DLD1 (cell line): ENCODE results near the gene SLC51A.
"Not testable (repeated sequence)": the region's sequence is repeated elsewhere in the genome, so short reads cannot be mapped to it uniquely, and the experiment has no call there.

Experiments used
- in situ Hi-C: cut with HindIII; loops from 2 replicates; pipeline ENCODE4 v1.10.0; 2017; ENCODE audit warnings: low sequenced_read_pairs

Gene SLC51A

GRCh38 chr3:196216089-196216564 lies at the start of gene SLC51A:
TSS of gene SLC51A (plus strand) at chr3:196216534. CDS start at chr3:196216713, 179 bp downstream.
- in situ Hi-C loops, result no loop called here

- in situ Hi-C loops, result no loop called here
Observed at GRCh38 chr3:196166741-196167140, 49.6 kb upstream of the SLC51A start.

- in situ Hi-C loops, result no loop called here
Observed at GRCh38 chr3:196168808-196169391, 47.4 kb upstream of the SLC51A start.

- in situ Hi-C loops, result loop anchor here (10.0 kb wide), 1 partner anchor 95 kb away; no protein-coding TSS in a partner anchor
Observed at GRCh38 chr3:196169836-196170240, 46.5 kb upstream of the SLC51A start.

GRCh38 chr3:196170296-196170695 lies 46.0 kb upstream of the SLC51A start:
- in situ Hi-C loops, result loop anchor here (10.0 kb wide), 1 partner anchor 95 kb away; no protein-coding TSS in a partner anchor

- in situ Hi-C loops, result loop anchor here (10.0 kb wide), 1 partner anchor 100 kb away; no protein-coding TSS in a partner anchor
Observed at GRCh38 chr3:196174652-196175051, 41.7 kb upstream of the SLC51A start.

- in situ Hi-C loops, result loop anchor here (10.0 kb wide), 1 partner anchor 100 kb away; no protein-coding TSS in a partner anchor
Observed at GRCh38 chr3:196175116-196175625, 41.2 kb upstream of the SLC51A start.

GRCh38 chr3:196175722-196176121 lies 40.6 kb upstream of the SLC51A start:
- in situ Hi-C loops, result loop anchor here (10.0 kb wide), 1 partner anchor 101 kb away; no protein-coding TSS in a partner anchor

- in situ Hi-C loops, result loop anchor here (10.0 kb wide), 1 partner anchor 103 kb away; no protein-coding TSS in a partner anchor
Observed at GRCh38 chr3:196177567-196177966, 38.8 kb upstream of the SLC51A start.

- in situ Hi-C loops, result loop anchor here (10.0 kb wide), 1 partner anchor 103 kb away; no protein-coding TSS in a partner anchor
Observed at GRCh38 chr3:196177967-196178366, 38.4 kb upstream of the SLC51A start.

- in situ Hi-C loops, result loop anchor here (10.0 kb wide), 1 partner anchor 104 kb away; no protein-coding TSS in a partner anchor
Observed at GRCh38 chr3:196178993-196179379, 37.3 kb upstream of the SLC51A start.

- in situ Hi-C loops, result loop anchor here (10.0 kb wide), 1 partner anchor 105 kb away; no protein-coding TSS in a partner anchor
Observed at GRCh38 chr3:196179380-196180308, 36.7 kb upstream of the SLC51A start.

- in situ Hi-C loops, result no loop called here
Observed at GRCh38 chr3:196180346-196180745, 36.0 kb upstream of the SLC51A start.

GRCh38 chr3:196181127-196181546 lies 35.2 kb upstream of the SLC51A start:
- in situ Hi-C loops, result no loop called here

- in situ Hi-C loops, result not testable (repeated sequence)
Observed at GRCh38 chr3:196184169-196184432, 32.2 kb upstream of the SLC51A start.

GRCh38 chr3:196184881-196185280 lies 31.5 kb upstream of the SLC51A start:
- in situ Hi-C loops, result no loop called here

- in situ Hi-C loops, result no loop called here
Observed at GRCh38 chr3:196186651-196187573, 29.4 kb upstream of the SLC51A start.

- in situ Hi-C loops, result no loop called here
Observed at GRCh38 chr3:196189566-196190347, 26.6 kb upstream of the SLC51A start.

GRCh38 chr3:196192036-196192523 lies 24.3 kb upstream of the SLC51A start:
- in situ Hi-C loops, result no loop called here
